ENCODE data around the gene LCP1. TPM values are rescaled to one million over a fixed set of nuclear protein-coding genes. Genes with fewer than 3 reads are reported as not detected.

LCP1 gene
- total and polyA plus RNA-seq, 9 of the 15 experiments (the other 6 are each of a cell fraction or from before 2014, with no cell fraction given): 83.0 to 255 (median 163) TPM

GRCh38 chr13:46097663-46098062 lies 84.3 kb downstream of the LCP1 start:
- Histone ChIP-seq H3K79me2 (ENCODE audit: control insufficient read depth, insufficient read depth, low read length) (no peaks in the 10 kb centered on the region), H3K4me1 (replicated peaks in 1 of 2; ENCODE audit: control insufficient read depth in 2 of 2, insufficient read depth in 2 of 2, low read length in 2 of 2) (peaks cover 0 to 12% of the 10 kb centered on the region in 2 experiments; a peak in 2 of 5 replicates)
- intact Hi-C loops (cut with micrococcal nuclease): no loop called here

GRCh38 chr13:46097015-46097414 lies 85.0 kb downstream of the LCP1 start:
- no TSS peak for BruUV-seq (replicated peaks)
- no peaks in the 10 kb centered on the region for H4K20me1 ChIP-seq (replicated peaks; ENCODE audit: control insufficient read depth, insufficient read depth, low read length)
- intact Hi-C loops (cut with micrococcal nuclease) (no loop called here), in situ Hi-C loops (cut with MboI) (no loop called here)
- ATAC-seq (no peak), DNase-seq (ENCODE audit: extremely low read depth in 1 of 4, low spot score in 3 of 4) (no peak), FAIRE-seq (no peak)
- H2AFZ ChIP-seq (ENCODE audit: low read depth, low read length): 0 out of 2 replicates have a peak overlapping the region, but pooled peaks have one; percentile 32
- H3K4me3 ChIP-seq: no peak overlapping the region
- H3K79me2 ChIP-seq (ENCODE audit: control insufficient read depth, insufficient read depth, low read length): no peaks in the 10 kb centered on the region
- no peak overlapping the region for H3K9ac ChIP-seq (ENCODE audit: insufficient read depth in 1 of 2, low read depth in 2 of 2, low read length in 2 of 2)
- no peak overlapping the region for H3K27ac ChIP-seq (ENCODE audit: extremely low read depth, low read depth, low read length)
- H3K9me1 ChIP-seq (ENCODE audit: control insufficient read depth, insufficient read depth, low read length): no peaks in the 10 kb centered on the region
- peaks cover 0 to 12% of the 10 kb centered on the region in 2 experiments; a peak in 2 of 5 replicates for H3K4me1 ChIP-seq (replicated peaks in 1 of 2; ENCODE audit: control insufficient read depth in 2 of 2, insufficient read depth in 2 of 2, low read length in 2 of 2)
- H3K9me3 ChIP-seq (replicated peaks; ENCODE audit: control insufficient read depth, insufficient read depth, low read depth, low read length): no peaks in the 10 kb centered on the region
- no peaks in the 10 kb centered on the region for H3K27me3 ChIP-seq (ENCODE audit: control insufficient read depth in 2 of 2, insufficient read depth in 2 of 2, low read length in 2 of 2)
- CTCF ChIA-PET (ENCODE audit: low intra/inter-chr PET ratio): no interaction called here
- TF ChIP-seq ZNF79 (CRISPR knock-in tag; IDR thresholded peaks at IDR 0.05; ENCODE audit: low read depth): no peak
- TF ChIP-seq CHD7 (IDR thresholded peaks at IDR 0.05; ENCODE audit: low read depth, low read length): no peak
- TF ChIP-seq YBX1 (IDR thresholded peaks at IDR 0.05): no peak
- WGBS (ENCODE audit: insufficient coverage, low coverage, missing lambda C conversion rate): 34% methylated on average over 3 of the region's 3 CpGs
- H3K4me2 ChIP-seq (ENCODE audit: insufficient read depth, low read length): 0 out of 2 replicates have a peak overlapping the region, but pooled peaks have one; percentile 25
- POLR2A ChIA-PET: interaction anchor here (1.1 to 1.6 kb wide), 2 partner anchors 9 to 12 kb away, joined by 3 to 4 read pairs; no protein-coding TSS in a partner anchor
- no peaks in the 10 kb centered on the region for H3K36me3 ChIP-seq (ENCODE audit: control insufficient read depth, insufficient read depth, low read length)

More at GRCh38 chr13:46097663-46098062, 84.3 kb downstream of the LCP1 start:
- no peak for TF ChIP-seq ATF1 (CRISPR knock-in tag; IDR thresholded peaks at IDR 0.05)
- TF ChIP-seq ATF1 (tag; IDR thresholded peaks at IDR 0.05): no peak
- no peaks in the 10 kb centered on the region for H3K9me3 ChIP-seq (replicated peaks; ENCODE audit: control insufficient read depth, insufficient read depth, low read depth, low read length)
- WGBS (ENCODE audit: insufficient coverage, low coverage, missing lambda C conversion rate): 56% methylated on average over 4 of the region's 4 CpGs
- CTCF ChIA-PET (ENCODE audit: low intra/inter-chr PET ratio): no interaction called here
- no peak overlapping the region for H3K4me3 ChIP-seq
- H3K4me2 ChIP-seq (ENCODE audit: insufficient read depth, low read length): no peak overlapping the region
- no peaks in the 10 kb centered on the region for H4K20me1 ChIP-seq (replicated peaks; ENCODE audit: control insufficient read depth, insufficient read depth, low read length)
- ATAC-seq (no peak), FAIRE-seq (no peak), DNase-seq (ENCODE audit: extremely low read depth in 1 of 4, low spot score in 3 of 4) (no peak)
- no peak overlapping the region for H3K27ac ChIP-seq (ENCODE audit: extremely low read depth, low read depth, low read length)
- no peak overlapping the region for H2AFZ ChIP-seq (ENCODE audit: low read depth, low read length)
- in situ Hi-C loops (cut with MboI): no loop called here
- BruUV-seq (replicated peaks): no TSS peak
- no peaks in the 10 kb centered on the region for H3K9me1 ChIP-seq (ENCODE audit: control insufficient read depth, insufficient read depth, low read length)
- H3K36me3 ChIP-seq (ENCODE audit: control insufficient read depth, insufficient read depth, low read length): no peaks in the 10 kb centered on the region
- H3K9ac ChIP-seq (ENCODE audit: insufficient read depth in 1 of 2, low read depth in 2 of 2, low read length in 2 of 2): no peak overlapping the region
- POLR2A ChIA-PET: interaction anchor here (0.8 to 1.6 kb wide), 3 partner anchors 10 to 12 kb away, joined by 3 to 4 read pairs (median 3); no protein-coding TSS in a partner anchor
- no peaks in the 10 kb centered on the region for H3K27me3 ChIP-seq (ENCODE audit: control insufficient read depth in 2 of 2, insufficient read depth in 2 of 2, low read length in 2 of 2)

Measured in K562 (cell line).